Measurements from ENCODE around the gene HEPH. TPM values are rescaled to one million over a fixed set of nuclear protein-coding genes. Genes with fewer than 3 reads are reported as not detected.
"Not testable (repeated sequence)": the region's sequence is repeated elsewhere in the genome, so short reads cannot be mapped to it uniquely, and the experiment has no call there.

HEPH gene, protein sequence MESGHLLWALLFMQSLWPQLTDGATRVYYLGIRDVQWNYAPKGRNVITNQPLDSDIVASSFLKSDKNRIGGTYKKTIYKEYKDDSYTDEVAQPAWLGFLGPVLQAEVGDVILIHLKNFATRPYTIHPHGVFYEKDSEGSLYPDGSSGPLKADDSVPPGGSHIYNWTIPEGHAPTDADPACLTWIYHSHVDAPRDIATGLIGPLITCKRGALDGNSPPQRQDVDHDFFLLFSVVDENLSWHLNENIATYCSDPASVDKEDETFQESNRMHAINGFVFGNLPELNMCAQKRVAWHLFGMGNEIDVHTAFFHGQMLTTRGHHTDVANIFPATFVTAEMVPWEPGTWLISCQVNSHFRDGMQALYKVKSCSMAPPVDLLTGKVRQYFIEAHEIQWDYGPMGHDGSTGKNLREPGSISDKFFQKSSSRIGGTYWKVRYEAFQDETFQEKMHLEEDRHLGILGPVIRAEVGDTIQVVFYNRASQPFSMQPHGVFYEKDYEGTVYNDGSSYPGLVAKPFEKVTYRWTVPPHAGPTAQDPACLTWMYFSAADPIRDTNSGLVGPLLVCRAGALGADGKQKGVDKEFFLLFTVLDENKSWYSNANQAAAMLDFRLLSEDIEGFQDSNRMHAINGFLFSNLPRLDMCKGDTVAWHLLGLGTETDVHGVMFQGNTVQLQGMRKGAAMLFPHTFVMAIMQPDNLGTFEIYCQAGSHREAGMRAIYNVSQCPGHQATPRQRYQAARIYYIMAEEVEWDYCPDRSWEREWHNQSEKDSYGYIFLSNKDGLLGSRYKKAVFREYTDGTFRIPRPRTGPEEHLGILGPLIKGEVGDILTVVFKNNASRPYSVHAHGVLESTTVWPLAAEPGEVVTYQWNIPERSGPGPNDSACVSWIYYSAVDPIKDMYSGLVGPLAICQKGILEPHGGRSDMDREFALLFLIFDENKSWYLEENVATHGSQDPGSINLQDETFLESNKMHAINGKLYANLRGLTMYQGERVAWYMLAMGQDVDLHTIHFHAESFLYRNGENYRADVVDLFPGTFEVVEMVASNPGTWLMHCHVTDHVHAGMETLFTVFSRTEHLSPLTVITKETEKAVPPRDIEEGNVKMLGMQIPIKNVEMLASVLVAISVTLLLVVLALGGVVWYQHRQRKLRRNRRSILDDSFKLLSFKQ
- 100 to 1,000 TPM in 1 of 4 donors, 10 to 100 TPM in 2, 1 to 10 TPM in 1; 9.1 to 131 (median 28.6) TPM for total RNA-seq

DNA sequence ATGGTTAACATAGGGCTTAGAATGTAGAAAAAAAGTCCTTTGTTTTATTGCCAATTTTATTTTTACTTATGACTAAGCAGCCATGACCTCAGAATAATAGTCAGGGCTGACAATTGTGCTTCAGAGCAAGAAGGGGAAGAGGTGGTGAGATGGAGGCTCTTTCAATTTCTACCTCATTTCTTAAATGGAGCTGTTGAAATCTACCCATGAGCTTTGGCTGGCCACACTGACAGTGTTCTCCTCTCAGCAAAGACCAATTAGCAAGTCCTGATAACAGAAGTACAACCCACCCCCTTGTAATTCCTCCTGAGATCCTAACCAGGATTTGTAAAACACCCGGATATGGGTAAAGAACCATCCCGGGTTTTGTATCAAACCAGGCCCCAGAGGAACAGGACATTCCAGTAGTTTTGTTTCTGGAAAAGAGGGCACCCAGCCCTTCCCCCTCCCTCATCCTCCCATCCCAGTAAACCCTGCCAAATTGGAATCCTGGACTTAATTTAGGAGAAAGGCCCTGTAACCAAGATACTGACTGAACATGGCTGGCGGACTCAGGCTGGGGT, at the start of gene HEPH:
HEPH (plus strand) TSS at position 399 of the 563 bp plus-strand sequence. CDS start 6,324 bp downstream, outside the sequence.
- TF ChIP-seq, protein P1, sequence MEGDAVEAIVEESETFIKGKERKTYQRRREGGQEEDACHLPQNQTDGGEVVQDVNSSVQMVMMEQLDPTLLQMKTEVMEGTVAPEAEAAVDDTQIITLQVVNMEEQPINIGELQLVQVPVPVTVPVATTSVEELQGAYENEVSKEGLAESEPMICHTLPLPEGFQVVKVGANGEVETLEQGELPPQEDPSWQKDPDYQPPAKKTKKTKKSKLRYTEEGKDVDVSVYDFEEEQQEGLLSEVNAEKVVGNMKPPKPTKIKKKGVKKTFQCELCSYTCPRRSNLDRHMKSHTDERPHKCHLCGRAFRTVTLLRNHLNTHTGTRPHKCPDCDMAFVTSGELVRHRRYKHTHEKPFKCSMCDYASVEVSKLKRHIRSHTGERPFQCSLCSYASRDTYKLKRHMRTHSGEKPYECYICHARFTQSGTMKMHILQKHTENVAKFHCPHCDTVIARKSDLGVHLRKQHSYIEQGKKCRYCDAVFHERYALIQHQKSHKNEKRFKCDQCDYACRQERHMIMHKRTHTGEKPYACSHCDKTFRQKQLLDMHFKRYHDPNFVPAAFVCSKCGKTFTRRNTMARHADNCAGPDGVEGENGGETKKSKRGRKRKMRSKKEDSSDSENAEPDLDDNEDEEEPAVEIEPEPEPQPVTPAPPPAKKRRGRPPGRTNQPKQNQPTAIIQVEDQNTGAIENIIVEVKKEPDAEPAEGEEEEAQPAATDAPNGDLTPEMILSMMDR (IDR thresholded peaks at IDR 0.05), result no peak
- TF ChIP-seq POLR2A (IDR thresholded peaks at IDR 0.05), result no peak
- Histone ChIP-seq H3K9me3 (no peaks in the 10 kb centered on the region), H3K36me3 (no peaks in the 10 kb centered on the region), H3K4me1 (no peaks in the 10 kb centered on the region), H3K27ac (peak within 1 kb of the TSS; percentile 61 to 64), H3K4me3 (peak within 1 kb of the TSS; percentile 30 to 37), H3K27me3 (no peaks in the 10 kb centered on the region)
- peak; percentile 27 to 32 for DNase-seq
- intact Hi-C loops (cut with DNase I; ENCODE audit: low total_unique reads), result no loop called here

DNA sequence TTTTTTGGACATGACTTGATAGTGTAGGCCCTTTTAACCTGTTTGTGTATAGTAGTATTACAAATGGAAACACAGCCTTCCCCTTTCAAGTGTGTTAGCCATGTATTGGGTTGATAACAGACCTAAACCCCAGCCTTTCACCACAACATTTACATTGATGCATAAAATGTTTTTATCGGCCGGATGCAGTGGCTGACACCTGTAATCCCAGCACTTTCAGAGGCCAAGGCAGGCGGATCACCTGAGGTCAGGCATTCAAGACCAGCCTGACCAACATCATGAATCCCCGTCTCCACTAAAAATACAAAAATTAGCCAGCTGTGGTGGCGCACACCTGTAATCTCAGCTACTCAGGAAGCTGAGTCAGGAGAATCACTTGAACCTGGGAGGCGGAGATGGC, 45.3 kb upstream of the HEPH start:
- not testable (repeated sequence) for DNase-seq, H3K27ac ChIP-seq

DNA sequence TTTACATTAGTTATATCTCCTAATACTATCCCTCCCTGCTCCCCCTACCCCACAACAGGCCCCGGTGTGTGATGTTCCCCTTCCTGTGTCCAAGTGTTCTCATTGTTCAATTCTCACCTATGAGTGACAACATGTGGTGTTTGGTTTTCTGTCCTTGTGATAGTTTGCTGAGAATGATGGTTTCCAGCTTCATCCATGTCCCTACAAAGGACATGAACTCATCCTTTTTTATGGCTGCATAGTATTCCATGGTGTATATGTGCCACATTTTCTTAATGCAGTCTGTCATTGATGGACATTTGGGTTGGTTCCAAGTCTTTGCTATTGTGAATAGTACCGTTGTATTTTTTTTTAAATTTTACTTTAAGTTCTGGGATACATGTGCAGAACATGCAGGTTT, 42.7 kb upstream of the HEPH start:
- H3K9me3 ChIP-seq; H3K27ac ChIP-seq; H3K4me3 ChIP-seq; intact Hi-C loops (cut with DNase I; ENCODE audit: low total_unique reads); H3K27me3 ChIP-seq; H3K36me3 ChIP-seq; H3K4me1 ChIP-seq; DNase-seq: not testable (repeated sequence)

More for the DNA sequence above, 45.3 kb upstream of the HEPH start:
- H3K9me3 ChIP-seq; H3K27me3 ChIP-seq; intact Hi-C loops (cut with DNase I; ENCODE audit: low total_unique reads); H3K4me3 ChIP-seq; H3K4me1 ChIP-seq; H3K36me3 ChIP-seq: not testable (repeated sequence)

DNA sequence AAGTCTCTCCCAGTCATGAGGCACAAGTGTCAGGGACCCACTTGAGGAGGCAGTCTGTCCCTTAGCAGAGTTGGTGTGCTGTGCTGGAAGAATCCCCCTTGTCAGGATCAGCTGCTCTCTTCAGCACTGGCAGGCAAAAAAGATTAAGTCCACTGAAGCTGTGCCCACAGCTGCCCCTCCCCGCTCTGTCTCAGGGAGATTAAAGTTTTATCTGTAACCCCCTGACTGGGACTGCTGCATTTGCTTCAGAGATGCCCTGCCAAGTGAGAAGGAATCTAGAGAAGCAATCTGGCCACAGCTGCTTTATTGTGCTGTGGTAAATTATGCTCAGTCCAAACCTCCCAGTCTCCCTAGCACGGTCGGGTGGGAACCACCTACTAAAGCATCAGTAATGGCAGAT, 37.4 kb upstream of the HEPH start:
- Histone ChIP-seq H3K4me1 (no peaks in the 10 kb centered on the region), H3K4me3 (no peak overlapping the region), H3K27ac (no peak overlapping the region), H3K9me3 (no peaks in the 10 kb centered on the region), H3K27me3 (no peaks in the 10 kb centered on the region), H3K36me3 (no peaks in the 10 kb centered on the region)
- DNase-seq, result no peak
- TF ChIP-seq, protein P1 (IDR thresholded peaks at IDR 0.05), result no peak
- no peak for TF ChIP-seq POLR2A (IDR thresholded peaks at IDR 0.05)
- intact Hi-C loops (cut with DNase I; ENCODE audit: low total_unique reads), result no loop called here

DNA sequence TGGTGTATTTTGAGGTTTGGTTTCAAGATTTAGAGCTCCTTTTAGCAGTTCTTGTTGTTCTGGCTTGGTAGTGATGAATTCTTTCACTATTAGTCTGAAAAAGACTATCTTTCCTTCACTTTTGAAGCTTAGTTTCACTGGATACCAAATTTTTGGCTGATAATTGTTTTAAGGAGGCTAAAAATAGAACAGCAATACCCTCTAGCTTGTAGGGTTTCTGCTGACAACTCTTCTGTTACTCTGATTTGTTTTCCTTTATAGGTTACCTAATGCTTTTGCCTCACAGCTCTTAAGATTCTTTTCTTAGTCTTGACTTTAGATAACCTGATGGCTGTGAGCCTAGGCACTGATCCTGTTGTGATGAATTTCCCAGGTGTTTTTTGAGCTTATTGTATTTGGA, 33.6 kb upstream of the HEPH start:
- Histone ChIP-seq H3K4me1 (no peaks in the 10 kb centered on the region), H3K4me3 (no peak overlapping the region), H3K27ac (no peak overlapping the region), H3K9me3 (no peaks in the 10 kb centered on the region), H3K36me3 (no peaks in the 10 kb centered on the region), H3K27me3 (no peaks in the 10 kb centered on the region)
- no peak for DNase-seq
- intact Hi-C loops (cut with DNase I; ENCODE audit: low total_unique reads), result no loop called here
- TF ChIP-seq, protein P1 (IDR thresholded peaks at IDR 0.05), result no peak
- TF ChIP-seq POLR2A (IDR thresholded peaks at IDR 0.05), result no peak

DNA sequence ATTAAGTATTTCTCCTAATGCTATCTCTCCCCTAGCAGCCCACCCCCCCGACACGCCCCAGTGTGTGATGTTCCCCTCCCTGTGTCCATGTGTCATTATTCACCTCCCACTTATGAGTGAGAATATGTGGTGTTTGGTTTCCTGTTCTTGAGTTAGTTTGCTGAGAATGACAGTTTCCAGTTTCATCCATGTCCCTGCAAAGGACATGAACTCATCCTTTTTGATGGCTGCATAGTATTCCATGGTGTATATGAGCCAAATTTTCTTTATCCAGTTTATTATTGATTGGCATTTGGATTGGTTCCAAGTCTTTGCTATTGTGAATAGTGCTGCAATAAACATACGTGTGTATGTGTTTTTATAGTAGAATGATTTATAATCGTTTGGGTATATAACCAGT, 28.8 kb upstream of the HEPH start:
- not testable (repeated sequence) for H3K9me3 ChIP-seq, H3K4me1 ChIP-seq, DNase-seq

More for the DNA sequence above, 28.8 kb upstream of the HEPH start:
- H3K27me3 ChIP-seq; intact Hi-C loops (cut with DNase I; ENCODE audit: low total_unique reads); H3K36me3 ChIP-seq; H3K27ac ChIP-seq; H3K4me3 ChIP-seq: not testable (repeated sequence)

Data from uterus (tissue), 4 donors.